Testis (tissue), 5 donors: ENCODE results near the gene SUDS3. TPM values are rescaled to one million over a fixed set of nuclear protein-coding genes. Genes with fewer than 3 reads are reported as not detected.

Experiments
- DNase-seq: peaks from one replicate; pipeline ENCODE4 v3.0.0-alpha.2; 2019
- H3K27ac ChIP-seq, 2 donors: fragments of 200-600 bp; sonication (generic); one replicate each; pipeline ENCODE4 v1.5.1; 2019
- H3K27me3 ChIP-seq: fragments of 200-600 bp; sonication (generic); one replicate; pipeline ENCODE4 v1.5.1; 2019
- H3K36me3 ChIP-seq: fragments of 200-600 bp; sonication (generic); one replicate; pipeline ENCODE4 v1.5.1; 2017; ENCODE audit warnings: low read depth; ENCODE audit errors: missing control alignments
- H3K4me1 ChIP-seq: fragments of 200-600 bp; sonication (generic); one replicate; pipeline ENCODE4 v1.5.1; 2019
- H3K4me3 ChIP-seq, 2 donors: fragments of 200-600 bp; sonication (generic); one replicate each; pipeline ENCODE4 v1.5.1; 2017 to 2019
- H3K9me3 ChIP-seq: fragments of 200-600 bp; sonication (generic); one replicate; pipeline ENCODE4 v1.5.1; 2017
- CTCF ChIP-seq, 3 experiments: fragments of 450-650 bp in 2 of 3; fragments of 200-600 bp in 1 of 3; sonication (generic) in 1 of 3; IDR thresholded peaks; one replicate each; pipeline ENCODE4 v1.5.1; 2016 to 2019; ENCODE audit warnings: antibody characterized with exemption in 3 of 3, mild to moderate bottlenecking in 2 of 3, moderate library complexity in 1 of 3
- POLR2A ChIP-seq: fragments of 450-650 bp; IDR thresholded peaks from one replicate; pipeline ENCODE4 v1.6.1; 2017; ENCODE audit warnings: antibody characterized with exemption, mild to moderate bottlenecking, moderate library complexity
- WGBS, 2 donors: methylation state at CpG; one replicate each; pipeline ENCODE4 v1.1.5; 2018; 5-methylcytosine and 5-hydroxymethylcytosine counted together
- intact Hi-C: fragments of 100-400 bp; cut with DNase I; formaldehyde crosslinking; loops from one replicate; pipeline ENCODE4 v1.15.1; 2023; ENCODE audit warnings: low total_unique reads
- long read RNA-seq, 2 donors: transcript quantifications; one replicate each; lab custom pipeline, GENCODE V29; 2026
- polyA plus RNA-seq: library from polyadenylated mRNA; stranded (reverse); fragments of 350-450 nt; fragmentation: Illumina TruSeq; extraction: RNeasy Lipid Tissue Mini Kit (QIAGEN cat#74804); gene quantifications from one replicate; pipeline ENCODE4 v1.2.3, GENCODE V29; 2014; ENCODE audit warnings: low read depth, low replicate concordance; ENCODE audit not compliant: insufficient read depth
- total RNA-seq, 2 donors: library from RNA; depleted of rRNA; stranded (reverse); fragments of >200 nt; gene quantifications; one replicate each; pipeline ENCODE4 v1.2.3, GENCODE V29; 2016

Gene SUDS3
- 10 to 100 TPM; 73.1 to 89.1 TPM for total RNA-seq
- polyA plus RNA-seq: 42.3 TPM
- long read RNA-seq, donor 1, full-length matches to known transcripts: 7 of 38 reads
- long read RNA-seq, donor 1, partial matches to known transcripts: 31 of 38 reads
- long read RNA-seq, donor 1, other reads (novel, unspliced or antisense): 0 of 38 reads
- long read RNA-seq, donor 2, full-length matches to known transcripts: 3 of 9 reads
- long read RNA-seq, donor 2, partial matches to known transcripts: 6 of 9 reads
- long read RNA-seq, donor 2, other reads (novel, unspliced or antisense): 0 of 9 reads

GRCh38 chr12:118376089-118377020, at the start of gene SUDS3:
Gene SUDS3 (plus strand): TSS chr12:118376555. CDS start chr12:118376692, 137 bp downstream.
- no peaks in the 10 kb centered on the region for H3K27me3 ChIP-seq
- H3K27ac ChIP-seq: peak within 1 kb of the TSS; percentile 89 to 97
- DNase-seq: peak; percentile 97
- peaks cover 14% of the 10 kb centered on the region for H3K4me1 ChIP-seq
- TF ChIP-seq POLR2A (no peak), CTCF (IDR thresholded peaks at IDR 0.05) (peak; percentile 94 to 99 (median 98))
- H3K4me3 ChIP-seq: peak within 1 kb of the TSS; percentile 94 to 99
- intact Hi-C loops: loop anchor here (10.0 kb wide), 1 partner anchor 192 kb away; no protein-coding TSS in a partner anchor
- H3K9me3 ChIP-seq: no peaks in the 10 kb centered on the region
- H3K36me3 ChIP-seq: no peaks in the 10 kb centered on the region
- WGBS, 2 donors: 0 to 1% methylated on average over 3 to 74 of the region's 102 CpGs

- Histone ChIP-seq H3K36me3 (no peaks in the 10 kb centered on the region), H3K4me1 (no peaks in the 10 kb centered on the region), H3K27ac (no peak overlapping the region), H3K4me3 (no peak overlapping the region), H3K9me3 (no peaks in the 10 kb centered on the region), H3K27me3 (no peaks in the 10 kb centered on the region)
- intact Hi-C loops: no loop called here
- TF ChIP-seq CTCF (IDR thresholded peaks at IDR 0.05) (no peak), POLR2A (no peak)
- DNase-seq: no peak
Measured at GRCh38 chr12:118326991-118327390, 49.4 kb upstream of the SUDS3 start.

GRCh38 chr12:118327391-118327790, 49.0 kb upstream of the SUDS3 start:
- H3K27me3 ChIP-seq: no peaks in the 10 kb centered on the region
- no peaks in the 10 kb centered on the region for H3K36me3 ChIP-seq
- no peaks in the 10 kb centered on the region for H3K4me1 ChIP-seq
- H3K4me3 ChIP-seq: no peak overlapping the region
- no peak for DNase-seq
- no peak for TF ChIP-seq POLR2A
- no peak for TF ChIP-seq CTCF (IDR thresholded peaks at IDR 0.05)
- no peak overlapping the region for H3K27ac ChIP-seq
- no peaks in the 10 kb centered on the region for H3K9me3 ChIP-seq
- intact Hi-C loops: no loop called here

GRCh38 chr12:118328486-118329330, 47.6 kb upstream of the SUDS3 start:
- 76 to 85% methylated on average over 3 of the region's 3 CpGs for WGBS, 2 donors
- no peak for TF ChIP-seq CTCF (IDR thresholded peaks at IDR 0.05)
- no peak for TF ChIP-seq POLR2A

More at GRCh38 chr12:118328486-118329330, 47.6 kb upstream of the SUDS3 start:
- Histone ChIP-seq H3K27me3 (no peaks in the 10 kb centered on the region), H3K9me3 (no peaks in the 10 kb centered on the region), H3K4me3 (no peak overlapping the region), H3K36me3 (no peaks in the 10 kb centered on the region), H3K4me1 (no peaks in the 10 kb centered on the region), H3K27ac (no peak overlapping the region)
- intact Hi-C loops: no loop called here
- no peak for DNase-seq
